Panc1 (cell line): ENCODE measurements around the gene SPOCK1. TPM values are rescaled to one million over a fixed set of nuclear protein-coding genes. Genes with fewer than 3 reads are reported as not detected.

ENCODE experiments used
- ATAC-seq: fragments of 200-7000 bp; cut with Tn5 transposase; 2 replicates; pipeline ENCODE4 v1.9.1; 2020; ENCODE audit warnings: mild to moderate bottlenecking, moderate library complexity
- BruUV-seq: library from RNA; stranded (reverse); fragments of 400-500 nt; replicated peaks from 2 replicates; lab custom pipeline; 2021; lab: Mats Ljungman, UMichigan
- CTCF ChIA-PET: fragments of 300-600 bp; sonication (Branson Sonifier 250); formaldehyde crosslinking; loops from one replicate; lab custom pipeline; 2022; ENCODE audit warnings: antibody characterized with exemption; lab: Charles Lee
- POLR2A ChIA-PET: fragments of 300-600 bp; sonication (Branson Sonifier 250); formaldehyde crosslinking; loops from one replicate; lab custom pipeline; 2022; ENCODE audit warnings: antibody characterized with exemption; lab: Charles Lee
- DNase-seq: peaks from one replicate; pipeline ENCODE4 v3.0.0-alpha.2; 2010; ENCODE audit warnings: low read depth, low spot score
- H3K27ac ChIP-seq: 2 replicates; pipeline ENCODE4 v1.5.1; 2011; ENCODE audit warnings: mild to moderate bottlenecking, low read length, inconsistent platforms
- H3K27me3 ChIP-seq: fragments of 200-500 bp; sonication (Bioruptor generic); 2 replicates; pipeline ENCODE4 v1.6.0; 2014; ENCODE audit warnings: low read length, inconsistent platforms; ENCODE audit not compliant: control insufficient read depth, insufficient read depth
- H3K36me3 ChIP-seq: fragments of 200-500 bp; sonication (Bioruptor generic); 2 replicates; pipeline ENCODE4 v1.5.1; 2014; ENCODE audit warnings: inconsistent platforms, mild to moderate bottlenecking, low read length, moderate library complexity; ENCODE audit not compliant: control insufficient read depth, insufficient read depth
- H3K4me1 ChIP-seq: 2 replicates; pipeline ENCODE4 v1.5.1; 2011; ENCODE audit warnings: inconsistent platforms, mild to moderate bottlenecking, low read length, moderate library complexity; ENCODE audit not compliant: control insufficient read depth, insufficient read depth
- H3K4me3 ChIP-seq, 2 experiments: 2 replicates each; pipeline ENCODE4 v1.5.1; 2011 to 2012; ENCODE audit warnings: low read depth in 2 of 2, low read length in 2 of 2, mild to moderate bottlenecking in 2 of 2, inconsistent platforms in 1 of 2, moderate library complexity in 1 of 2
- H3K9me3 ChIP-seq: fragments of 200-500 bp; sonication (Bioruptor generic); 2 replicates; pipeline ENCODE4 v1.5.1; 2014; ENCODE audit warnings: low read depth, mild to moderate bottlenecking, inconsistent platforms, low read length, moderate library complexity; ENCODE audit not compliant: control insufficient read depth, insufficient read depth
- POLR2AphosphoS5 ChIP-seq: IDR thresholded peaks from 2 replicates; pipeline ENCODE4 v1.6.1; 2012; ENCODE audit warnings: mild to moderate bottlenecking, low read depth, low read length, moderate library complexity
- SIN3A ChIP-seq: IDR thresholded peaks from 2 replicates; pipeline ENCODE4 v1.6.1; 2012; ENCODE audit warnings: low read depth, mild to moderate bottlenecking, low read length, moderate library complexity, borderline replicate concordance; ENCODE audit not compliant: insufficient read depth
- TCF7L2 ChIP-seq: IDR thresholded peaks from 2 replicates; pipeline ENCODE4 v1.6.1; 2011; ENCODE audit warnings: mild to moderate bottlenecking, low read depth, low read length, inconsistent platforms
- in situ Hi-C: cut with HindIII; loops from 2 replicates; pipeline ENCODE4 v1.10.0; 2016; ENCODE audit warnings: low sequenced_read_pairs, low pct_unique_long_range_greater_than_20kb
- intact Hi-C: fragments of 100-400 bp; cut with micrococcal nuclease; formaldehyde crosslinking; loops from one replicate; pipeline ENCODE4 v1.10.0; 2022; ENCODE audit not compliant: unreplicated experiment
- total RNA-seq: library from RNA; stranded (reverse); gene quantifications from one replicate; pipeline ENCODE4 v1.2.1, GENCODE V29; 2021; ENCODE audit not compliant: unreplicated experiment
- TF ChIP-seq, protein P1 (sequence below), 2 experiments: IDR thresholded peaks; 2 replicates each; pipeline ENCODE4 v1.6.1; 2011 to 2012; ENCODE audit warnings: low read depth in 2 of 2, control low read depth in 1 of 2, low read length in 1 of 2, mild to moderate bottlenecking in 1 of 2, moderate library complexity in 1 of 2; ENCODE audit not compliant: insufficient read depth in 1 of 2
- TF ChIP-seq, protein P2 (sequence below): fragments of 450-650 bp; IDR thresholded peaks from 2 replicates; pipeline ENCODE4 v1.5.1; 2017; ENCODE audit warnings: mild to moderate bottlenecking

The SPOCK1 gene
- total RNA-seq, 1 experiment from 2014 or later: 15.6 TPM

DNA sequence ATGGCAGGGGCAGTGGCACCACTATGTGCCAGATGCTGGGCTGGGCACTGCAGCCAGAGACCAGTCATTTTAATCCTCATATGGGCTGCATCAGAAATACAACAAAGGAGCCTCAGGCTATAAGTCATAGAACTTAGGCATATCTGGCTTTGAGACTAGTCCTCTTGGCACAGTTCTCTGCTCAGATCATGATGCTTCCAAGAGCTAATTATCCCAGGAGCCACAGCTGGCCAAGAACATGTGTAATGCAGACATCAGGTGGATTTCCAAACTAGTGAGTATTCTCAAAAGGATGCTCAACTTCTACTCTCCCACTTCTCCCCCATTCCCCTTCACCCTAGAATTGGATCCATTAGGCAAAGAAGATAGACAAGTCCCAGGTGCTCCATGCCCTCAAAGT is 571.6 kb downstream of the SPOCK1 start:
- CTCF ChIA-PET: no interaction called here
- no TSS peak for BruUV-seq

DNA sequence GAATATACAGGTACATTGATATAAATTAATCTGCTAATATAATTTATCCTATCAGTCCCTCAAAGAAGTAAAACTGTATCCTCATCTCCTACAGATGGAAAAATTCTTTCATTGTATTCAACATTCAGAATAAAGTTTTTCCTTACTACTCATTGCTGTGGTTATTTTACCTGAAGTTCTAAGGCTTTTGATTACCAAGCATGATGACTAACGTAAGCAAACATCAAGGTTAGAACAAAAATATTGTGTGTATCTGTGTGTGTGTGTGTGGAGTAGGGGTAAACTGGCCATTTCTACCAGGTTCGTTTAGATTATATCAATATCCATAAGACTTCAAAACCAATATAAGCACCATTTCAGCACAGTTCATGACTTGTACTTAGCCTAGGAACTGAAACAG is 573.1 kb downstream of the SPOCK1 start:
- Histone ChIP-seq H3K36me3 (no peaks in the 10 kb centered on the region), H3K4me1 (no peaks in the 10 kb centered on the region), H3K4me3 (no peak overlapping the region), H3K27me3 (no peaks in the 10 kb centered on the region), H3K9me3 (no peaks in the 10 kb centered on the region), H3K27ac (no peak overlapping the region)
- DNase-seq (no peak), ATAC-seq (no peak)
- in situ Hi-C loops (no loop called here), intact Hi-C loops (no loop called here)
- CTCF ChIA-PET: no interaction called here
- BruUV-seq: no TSS peak
- TF ChIP-seq, protein P1, sequence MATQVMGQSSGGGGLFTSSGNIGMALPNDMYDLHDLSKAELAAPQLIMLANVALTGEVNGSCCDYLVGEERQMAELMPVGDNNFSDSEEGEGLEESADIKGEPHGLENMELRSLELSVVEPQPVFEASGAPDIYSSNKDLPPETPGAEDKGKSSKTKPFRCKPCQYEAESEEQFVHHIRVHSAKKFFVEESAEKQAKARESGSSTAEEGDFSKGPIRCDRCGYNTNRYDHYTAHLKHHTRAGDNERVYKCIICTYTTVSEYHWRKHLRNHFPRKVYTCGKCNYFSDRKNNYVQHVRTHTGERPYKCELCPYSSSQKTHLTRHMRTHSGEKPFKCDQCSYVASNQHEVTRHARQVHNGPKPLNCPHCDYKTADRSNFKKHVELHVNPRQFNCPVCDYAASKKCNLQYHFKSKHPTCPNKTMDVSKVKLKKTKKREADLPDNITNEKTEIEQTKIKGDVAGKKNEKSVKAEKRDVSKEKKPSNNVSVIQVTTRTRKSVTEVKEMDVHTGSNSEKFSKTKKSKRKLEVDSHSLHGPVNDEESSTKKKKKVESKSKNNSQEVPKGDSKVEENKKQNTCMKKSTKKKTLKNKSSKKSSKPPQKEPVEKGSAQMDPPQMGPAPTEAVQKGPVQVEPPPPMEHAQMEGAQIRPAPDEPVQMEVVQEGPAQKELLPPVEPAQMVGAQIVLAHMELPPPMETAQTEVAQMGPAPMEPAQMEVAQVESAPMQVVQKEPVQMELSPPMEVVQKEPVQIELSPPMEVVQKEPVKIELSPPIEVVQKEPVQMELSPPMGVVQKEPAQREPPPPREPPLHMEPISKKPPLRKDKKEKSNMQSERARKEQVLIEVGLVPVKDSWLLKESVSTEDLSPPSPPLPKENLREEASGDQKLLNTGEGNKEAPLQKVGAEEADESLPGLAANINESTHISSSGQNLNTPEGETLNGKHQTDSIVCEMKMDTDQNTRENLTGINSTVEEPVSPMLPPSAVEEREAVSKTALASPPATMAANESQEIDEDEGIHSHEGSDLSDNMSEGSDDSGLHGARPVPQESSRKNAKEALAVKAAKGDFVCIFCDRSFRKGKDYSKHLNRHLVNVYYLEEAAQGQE (IDR thresholded peaks at IDR 0.05; ENCODE audit: insufficient read depth in 1 of 2, low read depth in 2 of 2, low read length in 1 of 2): no peak
- TF ChIP-seq TCF7L2 (no peak), POLR2AphosphoS5 (no peak), SIN3A (no peak)
- TF ChIP-seq, protein P2, sequence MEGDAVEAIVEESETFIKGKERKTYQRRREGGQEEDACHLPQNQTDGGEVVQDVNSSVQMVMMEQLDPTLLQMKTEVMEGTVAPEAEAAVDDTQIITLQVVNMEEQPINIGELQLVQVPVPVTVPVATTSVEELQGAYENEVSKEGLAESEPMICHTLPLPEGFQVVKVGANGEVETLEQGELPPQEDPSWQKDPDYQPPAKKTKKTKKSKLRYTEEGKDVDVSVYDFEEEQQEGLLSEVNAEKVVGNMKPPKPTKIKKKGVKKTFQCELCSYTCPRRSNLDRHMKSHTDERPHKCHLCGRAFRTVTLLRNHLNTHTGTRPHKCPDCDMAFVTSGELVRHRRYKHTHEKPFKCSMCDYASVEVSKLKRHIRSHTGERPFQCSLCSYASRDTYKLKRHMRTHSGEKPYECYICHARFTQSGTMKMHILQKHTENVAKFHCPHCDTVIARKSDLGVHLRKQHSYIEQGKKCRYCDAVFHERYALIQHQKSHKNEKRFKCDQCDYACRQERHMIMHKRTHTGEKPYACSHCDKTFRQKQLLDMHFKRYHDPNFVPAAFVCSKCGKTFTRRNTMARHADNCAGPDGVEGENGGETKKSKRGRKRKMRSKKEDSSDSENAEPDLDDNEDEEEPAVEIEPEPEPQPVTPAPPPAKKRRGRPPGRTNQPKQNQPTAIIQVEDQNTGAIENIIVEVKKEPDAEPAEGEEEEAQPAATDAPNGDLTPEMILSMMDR: no peak
- POLR2A ChIA-PET: no interaction called here

More for the DNA sequence above, 571.6 kb downstream of the SPOCK1 start:
- TF ChIP-seq POLR2AphosphoS5 (no peak), SIN3A (no peak), TCF7L2 (no peak)
- TF ChIP-seq, protein P2: no peak
- TF ChIP-seq, protein P1 (IDR thresholded peaks at IDR 0.05; ENCODE audit: insufficient read depth in 1 of 2, low read depth in 2 of 2, low read length in 1 of 2): no peak
- intact Hi-C loops: no loop called here
- Histone ChIP-seq H3K9me3 (no peaks in the 10 kb centered on the region), H3K4me1 (no peaks in the 10 kb centered on the region), H3K4me3 (no peak overlapping the region), H3K27me3 (no peaks in the 10 kb centered on the region), H3K36me3 (no peaks in the 10 kb centered on the region), H3K27ac (no peak overlapping the region)
- in situ Hi-C loops: no loop called here
- POLR2A ChIA-PET: no interaction called here
- no peak for DNase-seq
- ATAC-seq: no peak

Other genes with a start within 250 kb of the SPOCK1 start
- gene KLHL3, start 236.8 kb upstream of the SPOCK1 start, total RNA-seq: 1.9 TPM